ENCODE measurements around the gene COMMD7. TPM values are rescaled to one million over a fixed set of nuclear protein-coding genes. Genes with fewer than 3 reads are reported as not detected.

Gene COMMD7
- total RNA-seq, 1 donor from 2014 or later, result 73.7 TPM

DNA sequence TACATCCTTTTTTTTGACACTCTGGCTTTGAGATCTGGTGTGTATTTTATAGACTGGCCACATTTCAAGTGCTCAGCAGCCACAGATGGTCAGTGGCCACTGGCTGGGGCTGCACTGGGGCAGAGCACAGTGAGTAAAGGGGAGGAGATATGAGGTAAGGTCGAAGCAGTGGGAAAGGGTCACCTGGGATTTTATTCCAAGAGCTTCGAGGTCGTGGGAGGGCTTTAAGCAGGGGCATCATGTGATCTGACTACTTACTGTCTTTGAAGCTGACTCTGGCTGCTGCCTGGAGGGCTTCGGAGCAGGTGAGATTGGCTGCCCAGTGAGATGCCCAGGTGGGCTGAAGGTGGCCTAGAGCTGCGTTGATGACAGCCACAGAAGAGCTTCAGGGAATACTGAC lies 76.2 kb downstream of the COMMD7 start:
- H3K27me3 Mint-ChIP-seq (ENCODE audit: unreplicated experiment), result no peaks in the 10 kb centered on the region
- H3K9me3 Mint-ChIP-seq (ENCODE audit: unreplicated experiment), result no peaks in the 10 kb centered on the region
- peaks cover 4% of the 10 kb centered on the region for H3K4me1 Mint-ChIP-seq (ENCODE audit: unreplicated experiment)
- no peak for DNase-seq (ENCODE audit: low spot score)
- H3K4me3 Mint-ChIP-seq (ENCODE audit: unreplicated experiment), result no peak overlapping the region
- no peaks in the 10 kb centered on the region for H3K36me3 Mint-ChIP-seq (ENCODE audit: low read depth, unreplicated experiment)
- no peak overlapping the region for H3K27ac Mint-ChIP-seq (ENCODE audit: unreplicated experiment)
- TF ChIP-seq CTCF (IDR thresholded peaks at IDR 0.05; ENCODE audit: unreplicated experiment), result no peak

GRCh38 chr20:32664678-32665159 lies 78.5 kb downstream of the COMMD7 start:
- Mint-ChIP-seq H3K4me3 (ENCODE audit: unreplicated experiment) (no peak overlapping the region), H3K9me3 (ENCODE audit: unreplicated experiment) (no peaks in the 10 kb centered on the region), H3K4me1 (ENCODE audit: unreplicated experiment) (peaks cover 4% of the 10 kb centered on the region), H3K27ac (ENCODE audit: unreplicated experiment) (no peak overlapping the region), H3K27me3 (ENCODE audit: unreplicated experiment) (peaks cover 2% of the 10 kb centered on the region), H3K36me3 (ENCODE audit: low read depth, unreplicated experiment) (peaks cover 8% of the 10 kb centered on the region)
- no peak for TF ChIP-seq CTCF (IDR thresholded peaks at IDR 0.05; ENCODE audit: unreplicated experiment)
- no peak for DNase-seq (ENCODE audit: low spot score)

DNA sequence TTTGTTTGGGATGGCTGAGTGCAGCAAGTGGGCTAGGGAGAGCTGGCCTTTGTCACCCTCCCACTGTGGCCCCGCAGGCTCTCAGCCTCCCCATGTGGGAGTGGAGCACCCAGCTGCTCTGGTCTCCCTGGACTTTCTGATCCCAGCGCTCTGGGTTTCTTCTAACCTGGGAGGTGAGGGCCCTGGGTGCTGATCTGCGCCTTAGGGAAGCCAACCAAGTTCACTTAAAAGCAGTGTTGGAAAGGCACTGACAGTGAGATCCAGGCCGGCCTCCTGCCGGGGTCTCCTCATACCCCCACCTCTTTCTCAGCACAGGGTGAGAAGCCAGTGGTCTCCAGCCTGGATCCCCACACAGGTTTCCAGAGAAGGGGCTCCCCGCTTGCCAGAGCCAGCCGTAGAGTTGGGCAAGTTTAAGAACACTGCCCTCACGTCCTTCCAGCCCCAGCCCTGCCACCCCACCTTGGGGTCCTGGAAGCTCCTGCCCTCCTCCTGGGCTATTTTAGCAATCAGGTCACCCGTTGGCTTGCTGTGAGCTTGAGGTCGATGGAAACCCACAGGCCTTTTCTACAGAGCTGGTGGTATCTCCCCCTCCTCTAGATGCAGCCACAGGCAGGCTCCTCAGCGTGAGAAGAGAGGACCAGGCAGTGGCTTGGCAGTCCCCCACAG lies 79.1 kb downstream of the COMMD7 start:
- H3K4me1 Mint-ChIP-seq (ENCODE audit: unreplicated experiment), result peaks cover 4% of the 10 kb centered on the region

GRCh38 chr20:32663335-32664011 lies 79.8 kb downstream of the COMMD7 start:
- Mint-ChIP-seq H3K27ac (ENCODE audit: unreplicated experiment) (no peak overlapping the region), H3K36me3 (ENCODE audit: low read depth, unreplicated experiment) (peaks cover 8% of the 10 kb centered on the region), H3K4me3 (ENCODE audit: unreplicated experiment) (no peak overlapping the region), H3K9me3 (ENCODE audit: unreplicated experiment) (no peaks in the 10 kb centered on the region), H3K27me3 (ENCODE audit: unreplicated experiment) (peaks cover 2% of the 10 kb centered on the region), H3K4me1 (ENCODE audit: unreplicated experiment) (peaks cover 4% of the 10 kb centered on the region)
- DNase-seq (ENCODE audit: low spot score), result no peak
- TF ChIP-seq CTCF (IDR thresholded peaks at IDR 0.05; ENCODE audit: unreplicated experiment), result no peak

More for the DNA sequence above, 79.1 kb downstream of the COMMD7 start:
- no peak for TF ChIP-seq CTCF (IDR thresholded peaks at IDR 0.05; ENCODE audit: unreplicated experiment)
- DNase-seq (ENCODE audit: low spot score), result no peak
- Mint-ChIP-seq H3K27me3 (ENCODE audit: unreplicated experiment) (peaks cover 2% of the 10 kb centered on the region), H3K27ac (ENCODE audit: unreplicated experiment) (no peak overlapping the region), H3K9me3 (ENCODE audit: unreplicated experiment) (no peaks in the 10 kb centered on the region), H3K36me3 (ENCODE audit: low read depth, unreplicated experiment) (peaks cover 8% of the 10 kb centered on the region), H3K4me3 (ENCODE audit: unreplicated experiment) (no peak overlapping the region)
